CD4-positive, alpha-beta T cell treated with Interferon alpha-2 for 1 hour (primary cell): ENCODE results near the gene VPS13A.
"Not testable (repeated sequence)": the region's sequence is repeated elsewhere in the genome, so short reads cannot be mapped to it uniquely, and the experiment has no call there.

Experiments
- DNase-seq, 2 donors: peaks; one replicate each; pipeline ENCODE4 v3.0.0-alpha.2; 2020 to 2022

Gene VPS13A

DNA sequence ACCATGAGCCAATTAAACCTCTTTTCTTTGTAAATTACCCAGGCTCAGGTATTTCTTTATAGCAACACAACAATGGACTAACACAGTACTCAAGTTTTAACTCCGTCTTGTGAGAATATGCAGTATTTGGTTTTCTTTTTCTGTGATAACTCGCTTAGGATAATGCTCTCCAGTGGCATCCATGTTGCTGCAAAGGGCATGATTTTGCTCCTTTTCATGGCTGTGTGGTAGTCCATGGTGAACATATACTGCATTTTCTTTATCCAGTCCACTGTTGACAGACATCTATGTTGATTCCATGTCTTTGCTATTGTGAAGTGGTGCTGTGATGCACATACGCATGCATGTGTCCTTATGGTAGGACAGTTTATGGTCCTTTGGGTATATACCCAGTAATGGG, 10.9 kb downstream of the VPS13A start:
- no peak for DNase-seq

DNA sequence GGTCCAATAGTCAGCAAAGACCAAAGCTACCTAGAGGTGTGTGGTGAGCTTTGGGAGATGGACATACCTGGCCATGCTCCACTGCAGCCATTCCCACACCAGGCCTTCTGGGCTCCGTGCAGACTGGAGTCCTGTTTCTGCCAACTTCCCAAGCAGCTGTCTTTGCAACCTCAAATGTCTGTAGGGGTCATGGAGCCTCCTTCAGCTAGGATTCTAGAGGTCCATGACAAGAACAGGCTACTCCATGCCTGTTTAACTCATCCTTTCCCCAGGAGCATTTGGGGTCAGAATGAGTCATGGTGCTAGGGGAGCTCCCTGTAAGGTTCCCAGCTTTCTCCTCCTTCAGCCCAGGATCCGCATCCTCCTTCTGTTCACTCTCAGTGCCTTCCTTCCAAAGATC, 17.1 kb downstream of the VPS13A start:
- DNase-seq = no peak

DNA sequence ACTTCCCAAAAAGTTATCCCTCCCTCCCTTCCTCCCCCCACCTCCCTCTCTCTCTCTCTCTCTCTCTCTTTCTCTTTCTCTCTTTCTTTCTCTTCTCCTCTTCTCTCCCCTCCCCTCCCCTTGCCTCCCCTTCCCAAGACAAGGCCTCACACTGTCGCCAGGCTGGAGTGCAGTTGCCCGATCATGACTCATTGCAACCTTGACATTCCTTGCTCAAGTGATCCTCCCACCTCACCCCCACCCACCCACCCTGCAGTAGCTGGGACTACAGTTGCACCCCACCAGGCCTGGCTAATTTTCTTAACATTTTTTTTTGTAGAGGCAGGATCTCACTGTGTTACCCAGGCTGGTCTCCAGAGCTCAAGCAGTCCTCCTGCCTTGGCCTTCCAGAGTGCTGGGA, 32.8 kb downstream of the VPS13A start:
- no peak for DNase-seq

DNA sequence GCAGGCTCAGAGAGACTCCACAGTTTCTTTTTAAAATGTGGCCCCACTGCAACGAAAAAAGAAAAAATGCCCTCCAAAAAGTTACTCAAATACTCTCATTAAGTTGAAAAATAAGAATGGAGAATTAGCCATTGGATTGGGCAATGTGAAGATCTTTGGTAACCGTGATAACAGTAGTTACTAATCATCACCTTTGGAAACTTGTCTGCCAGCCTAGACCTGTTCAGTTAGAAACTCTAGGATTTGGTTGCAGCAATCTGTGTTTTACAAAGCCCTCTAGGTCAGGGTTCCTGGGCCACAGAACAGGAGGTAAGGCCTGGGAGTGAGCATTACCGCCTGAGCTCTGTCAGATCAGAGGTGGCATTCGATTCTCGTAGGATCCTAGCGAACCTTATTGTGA, 34.2 kb downstream of the VPS13A start:
- no peak for DNase-seq

DNA sequence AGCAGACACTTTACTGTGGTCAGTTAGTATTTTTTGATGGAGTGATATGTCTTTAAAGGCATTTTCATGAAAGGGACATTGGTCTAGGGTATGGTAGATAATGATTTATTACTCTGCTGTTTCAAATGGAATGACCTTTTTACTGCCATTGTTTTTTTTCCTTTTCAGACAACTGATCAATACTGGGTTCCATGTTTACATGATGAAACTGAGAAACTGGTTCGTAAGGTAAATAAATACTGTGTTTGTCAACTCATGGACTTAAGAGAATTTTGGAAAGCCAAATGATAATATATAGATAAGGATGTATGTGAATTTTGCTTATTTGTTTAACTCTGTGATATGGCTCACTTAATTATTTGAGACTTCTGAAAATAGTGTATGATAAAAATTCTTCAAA, 35.5 kb downstream of the VPS13A start:
- no peak for DNase-seq

DNA sequence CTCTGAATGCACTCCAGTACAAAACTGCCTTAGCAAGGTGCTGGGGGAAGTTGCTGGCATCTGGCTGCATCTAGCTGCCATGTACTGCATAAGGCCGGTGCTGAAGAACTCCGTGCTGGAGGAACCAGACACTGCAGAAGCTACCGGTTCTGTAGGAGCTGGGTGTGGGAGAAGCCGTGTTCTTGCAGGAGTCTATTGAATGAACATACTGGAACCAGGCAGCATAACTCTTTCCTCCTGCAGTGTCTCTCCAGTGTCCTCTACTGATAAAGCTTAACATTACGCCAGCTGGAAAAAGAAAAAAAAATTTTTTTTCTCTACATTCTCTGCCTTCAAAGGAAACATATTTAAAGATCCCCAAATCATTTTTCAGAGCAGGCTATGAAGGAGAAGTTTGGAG, 38.5 kb downstream of the VPS13A start:
- no peak for DNase-seq

DNA sequence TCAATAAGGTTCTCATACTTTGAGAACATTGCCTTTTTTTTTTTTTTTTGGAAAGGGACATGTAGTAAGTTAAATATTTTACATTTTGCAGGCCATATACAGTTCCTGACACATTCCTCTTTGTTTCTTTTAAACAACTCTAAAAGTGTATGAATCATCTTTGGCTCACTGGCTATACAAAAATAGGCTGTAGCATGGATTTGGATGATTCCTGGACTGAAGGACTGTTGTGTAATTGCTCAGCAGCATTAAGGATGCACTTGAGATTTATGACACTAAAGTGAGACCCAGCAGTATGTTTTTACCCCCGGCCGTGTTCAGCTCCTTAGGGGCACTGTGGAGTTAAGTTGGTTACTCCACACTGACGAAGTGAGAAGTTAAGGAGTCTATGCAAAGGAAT, 41.3 kb downstream of the VPS13A start:
- DNase-seq = no peak

DNA sequence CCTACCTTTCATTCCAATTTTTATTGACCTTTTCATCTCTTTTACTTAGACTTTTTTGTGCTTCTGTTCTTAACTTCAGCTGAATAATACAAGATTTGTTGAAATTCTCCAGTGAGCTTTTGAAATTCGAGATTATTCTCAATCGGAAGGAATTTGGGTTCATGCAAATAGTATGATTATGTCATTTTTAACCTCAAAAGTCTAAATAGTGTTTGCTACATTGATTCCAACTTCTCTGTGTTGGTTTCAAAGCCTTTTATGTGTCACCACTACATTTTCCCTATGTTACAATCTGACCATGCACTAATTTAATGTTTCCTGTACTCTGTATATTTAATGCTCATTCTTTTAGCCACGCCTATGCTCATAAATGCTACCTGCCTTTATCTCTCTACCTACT, 44.1 kb downstream of the VPS13A start:
- no peak for DNase-seq

DNA sequence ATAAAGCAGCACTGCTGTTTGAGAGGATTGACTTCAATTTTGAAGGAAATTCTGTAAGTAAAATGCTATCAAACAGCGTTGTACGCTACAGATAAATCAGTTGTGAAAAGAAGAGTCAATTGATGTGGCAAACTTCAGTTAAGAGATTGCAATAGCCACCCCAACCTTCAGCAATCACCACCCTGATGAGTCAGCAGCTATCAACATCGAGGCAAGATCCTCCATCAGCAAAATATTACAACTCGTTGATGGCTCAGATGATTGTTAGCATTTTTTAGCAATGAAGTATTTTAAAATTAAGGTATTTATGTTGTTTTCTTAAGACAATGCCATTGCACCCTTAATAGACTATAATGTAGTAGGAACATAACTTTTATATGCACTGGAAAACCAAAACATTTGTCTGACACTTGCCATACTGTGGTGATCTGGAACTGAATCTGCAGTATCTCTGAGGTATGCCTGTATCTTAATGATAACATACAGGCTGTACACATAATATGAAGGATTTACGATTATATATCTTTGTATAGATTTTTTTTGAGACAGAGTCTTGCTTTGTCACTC, 47.5 kb downstream of the VPS13A start:
- no peak for DNase-seq

DNA sequence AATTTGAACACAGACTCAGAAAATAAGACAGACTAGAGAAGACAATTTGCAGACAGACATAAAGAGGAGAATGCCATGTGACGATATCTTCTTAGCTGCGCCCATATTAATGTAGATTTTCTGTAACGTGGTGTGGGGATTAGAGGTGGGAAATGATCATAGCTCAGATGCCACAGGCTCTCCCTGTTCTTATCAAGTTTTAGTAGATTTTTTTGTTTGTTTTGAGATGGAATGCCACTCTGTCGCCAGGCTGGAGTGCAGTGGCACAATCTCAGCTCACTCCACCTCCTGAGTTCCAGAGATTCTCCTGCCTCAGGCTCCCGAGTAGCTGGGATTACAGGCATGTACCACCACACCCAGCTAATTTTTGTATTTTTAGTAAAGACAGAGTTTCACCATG, 59.4 kb downstream of the VPS13A start:
- no peak for DNase-seq

DNA sequence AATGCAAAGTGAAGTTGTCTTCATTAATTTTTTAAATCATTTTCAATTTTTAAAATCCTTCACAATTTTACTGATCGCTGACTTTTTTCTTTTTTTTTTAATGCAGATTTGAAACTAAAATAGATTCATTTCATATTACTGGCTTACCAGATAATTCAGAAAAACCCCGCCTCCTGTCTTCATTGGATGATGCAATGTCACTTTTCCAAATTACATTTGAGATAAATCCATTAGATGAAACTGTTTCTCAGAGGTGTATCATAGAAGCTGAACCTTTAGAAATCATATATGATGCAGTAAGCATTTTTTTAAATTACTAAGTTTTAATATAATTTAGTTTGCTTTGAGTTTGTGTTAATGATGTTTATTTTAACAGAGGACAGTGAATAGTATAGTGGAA, 60.6 kb downstream of the VPS13A start:
- no peak for DNase-seq

DNA sequence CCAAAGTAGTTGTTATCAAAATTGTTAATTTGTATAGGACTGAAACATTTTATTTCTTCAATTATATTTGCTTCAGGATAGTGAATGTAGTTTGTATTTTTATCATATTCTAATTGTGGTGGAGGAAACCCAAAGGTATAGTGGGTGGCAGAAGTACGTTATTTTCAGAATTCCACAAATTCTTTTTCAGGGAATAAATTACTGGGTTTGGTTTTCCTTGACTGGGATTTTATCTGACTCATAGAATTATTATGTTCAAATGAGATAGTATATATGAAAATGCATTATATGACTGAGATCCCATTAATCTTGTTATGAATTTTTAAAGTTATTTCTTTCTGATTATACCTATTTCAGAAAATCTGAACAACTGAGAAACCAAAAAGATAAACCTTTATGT, 73.7 kb downstream of the VPS13A start:
- no peak for DNase-seq

DNA sequence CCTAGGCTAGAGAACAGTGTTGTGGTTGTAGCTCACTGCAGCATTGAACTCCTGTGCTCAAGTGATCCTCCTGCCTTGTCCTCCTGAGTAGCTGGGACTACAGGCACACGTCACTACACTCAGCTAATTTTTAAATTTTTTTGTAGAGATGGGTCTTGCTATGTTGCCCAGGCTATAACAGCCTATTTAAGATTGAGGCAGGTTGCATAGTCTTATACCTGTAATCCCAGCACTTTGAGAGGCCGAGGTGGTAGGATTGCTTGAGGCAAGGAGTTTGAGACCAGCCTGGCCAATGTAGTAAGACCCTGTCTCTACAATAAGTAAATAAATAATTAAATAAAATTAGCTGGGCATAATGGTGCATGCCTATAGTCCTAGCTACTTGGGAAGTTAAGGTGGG, 79.9 kb downstream of the VPS13A start:
- DNase-seq = no peak

DNA sequence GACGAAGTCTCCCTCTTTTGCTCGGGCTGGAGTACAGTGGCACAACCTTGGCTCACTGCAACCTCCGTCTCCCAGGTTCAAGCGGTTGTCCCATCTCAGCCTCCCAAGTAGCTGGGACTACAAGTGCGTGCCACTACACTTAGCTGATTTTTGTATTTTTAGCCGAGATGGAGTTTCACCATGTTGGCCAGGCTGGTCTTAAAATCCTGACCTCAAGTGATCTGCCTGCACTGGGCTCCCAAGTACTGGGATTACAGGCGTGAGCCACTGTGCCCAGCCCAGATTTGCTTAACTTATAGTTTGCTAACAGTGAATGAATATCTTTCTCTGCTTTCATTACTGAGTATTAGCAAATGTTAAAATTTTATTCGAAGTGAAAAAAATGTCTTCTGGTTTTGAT, 84.3 kb downstream of the VPS13A start:
- DNase-seq = no peak

DNA sequence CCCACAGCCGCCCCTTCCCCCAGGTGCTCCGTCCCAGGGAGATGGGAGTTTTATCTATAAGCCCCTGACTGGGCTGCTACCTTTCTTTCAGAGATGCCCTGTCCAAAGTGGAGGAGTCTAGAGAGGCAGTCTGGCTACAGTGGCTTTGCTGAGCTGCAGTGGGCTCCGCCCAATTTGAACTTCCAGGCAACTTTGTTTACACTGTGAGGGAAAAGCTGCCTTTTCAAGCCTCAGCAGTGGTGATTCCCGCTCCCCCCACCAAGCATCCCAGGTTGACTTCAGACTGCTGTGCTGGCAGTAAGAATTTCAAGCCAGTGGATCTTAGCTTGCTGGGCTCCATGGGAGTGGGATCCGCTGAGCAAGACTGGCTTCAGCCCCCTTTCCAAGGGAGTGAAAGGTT, 90.4 kb downstream of the VPS13A start:
- DNase-seq = not testable (repeated sequence)

DNA sequence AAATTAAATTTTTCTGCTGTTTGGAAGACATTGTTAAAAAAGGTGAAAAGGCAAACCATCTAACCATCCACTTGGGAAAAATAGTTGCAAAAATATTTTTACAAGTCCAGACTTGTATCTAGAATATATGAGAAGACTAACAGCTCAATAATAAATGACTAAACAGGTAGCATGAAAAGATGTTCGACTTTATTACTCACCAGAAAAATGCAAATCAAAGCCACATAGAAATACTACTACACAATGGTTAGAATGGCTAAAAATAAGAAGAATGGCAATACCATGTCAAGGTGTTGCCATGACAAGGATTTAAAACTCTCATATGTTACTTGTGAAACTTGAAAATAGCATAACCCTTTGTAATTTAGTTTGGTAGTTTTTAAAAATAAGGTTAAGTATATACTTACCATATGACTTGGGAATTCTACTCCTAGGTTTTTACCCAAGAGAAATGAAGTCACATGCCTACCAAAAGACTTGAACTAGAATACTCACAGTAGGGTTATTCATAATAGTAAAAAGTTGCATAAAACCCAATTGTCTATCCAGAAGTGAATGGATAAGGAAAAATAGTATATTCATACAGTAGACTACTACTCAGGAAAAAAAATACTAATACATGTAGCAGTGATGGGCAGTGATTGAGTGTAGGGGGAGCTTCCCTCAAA, 93.8 kb downstream of the VPS13A start:
- DNase-seq = no peak

DNA sequence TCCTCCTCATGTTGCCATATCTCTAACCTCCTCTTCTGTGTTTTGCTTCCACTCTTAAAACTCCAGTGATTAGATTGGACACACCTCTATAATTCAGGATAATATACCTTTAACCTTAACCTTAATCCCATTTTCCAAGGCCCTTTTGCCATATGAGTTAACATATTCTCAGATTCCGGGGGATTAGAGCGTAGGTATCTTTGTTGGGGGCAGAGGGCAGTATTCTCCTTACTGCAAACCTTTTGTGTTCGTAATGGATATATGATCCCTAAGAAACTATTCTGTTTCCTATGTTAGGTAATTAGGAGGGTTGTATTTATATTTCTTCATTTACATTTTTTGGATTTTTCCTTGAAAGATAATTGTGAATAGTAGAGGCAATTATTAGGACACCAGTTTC, 99.5 kb downstream of the VPS13A start:
- no peak for DNase-seq

DNA sequence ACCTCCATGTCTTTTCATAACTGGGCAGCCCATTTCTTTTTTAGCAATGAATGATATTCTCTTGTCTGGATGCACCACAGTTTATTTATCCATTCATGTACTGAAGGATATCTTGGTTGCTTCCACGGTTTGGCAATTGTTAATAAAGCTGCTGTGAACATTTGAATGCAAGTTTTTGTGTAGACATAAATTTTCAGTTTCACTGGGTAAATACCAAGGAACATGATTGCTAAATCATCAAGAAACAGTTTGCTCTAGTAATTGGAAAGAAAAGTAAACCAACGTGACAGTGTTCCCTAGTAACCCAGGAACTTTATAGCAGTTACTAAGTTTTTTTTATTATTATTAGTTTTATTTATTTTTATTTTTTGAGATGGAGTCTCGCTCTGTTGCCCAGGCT, 100.4 kb downstream of the VPS13A start:
- no peak for DNase-seq

DNA sequence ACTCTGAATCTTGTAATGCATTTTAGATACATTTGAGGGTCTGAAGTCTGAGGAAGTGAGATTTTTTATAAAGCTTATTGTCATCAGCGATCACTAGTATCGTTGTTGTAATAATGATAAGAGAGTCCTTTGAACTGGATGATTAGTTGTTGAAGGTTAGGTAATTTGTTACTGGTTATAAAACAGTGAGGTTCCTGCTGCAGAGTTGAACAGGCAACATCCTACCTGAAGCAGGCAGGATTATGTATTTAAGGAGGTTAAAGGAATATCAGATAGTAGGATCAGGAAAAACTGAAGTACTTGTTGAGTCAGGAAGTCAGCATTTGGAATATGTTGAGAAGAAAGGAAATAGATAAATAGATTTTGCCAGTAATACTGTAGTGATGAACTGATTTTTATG, 106.7 kb downstream of the VPS13A start:
- no peak for DNase-seq

DNA sequence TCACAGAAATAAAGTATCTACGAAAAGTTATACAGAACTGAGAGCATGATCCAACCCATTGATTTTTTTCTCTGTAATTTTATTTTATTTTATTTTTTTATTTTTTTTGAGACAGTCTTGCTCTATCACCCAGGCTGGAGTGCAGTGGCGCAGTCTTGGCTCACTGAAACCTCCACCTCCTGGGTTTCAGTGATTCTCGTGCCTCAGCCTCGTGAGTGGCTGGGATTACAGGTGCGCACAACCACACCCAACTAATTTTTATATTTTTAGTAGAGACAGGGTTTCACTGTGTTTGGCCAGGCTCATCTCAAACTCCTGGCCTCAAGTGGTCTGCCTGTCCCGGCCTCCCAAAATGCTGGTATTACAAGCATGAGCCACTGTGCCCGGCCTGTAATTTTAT, 107.3 kb downstream of the VPS13A start:
- no peak for DNase-seq

DNA sequence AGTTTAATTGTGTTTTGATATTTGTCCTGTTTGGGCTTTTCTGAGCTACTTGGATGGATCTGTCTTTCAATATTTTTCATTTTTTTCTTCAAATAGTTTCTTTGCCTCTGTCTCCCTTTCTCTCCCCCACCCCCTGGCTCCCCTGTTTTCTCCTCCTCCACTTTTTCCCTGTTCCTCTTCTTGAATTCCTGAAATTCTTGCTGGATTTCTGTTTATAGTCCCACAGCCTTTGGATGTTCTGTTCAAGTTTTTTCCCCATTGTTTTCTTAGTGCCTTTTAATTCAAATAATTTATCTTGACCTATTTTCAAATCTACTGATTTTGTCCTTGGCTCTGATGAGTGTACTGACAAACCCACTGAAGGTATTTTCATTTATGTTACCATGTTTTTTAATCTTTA, 113.0 kb downstream of the VPS13A start:
- DNase-seq = no peak

DNA sequence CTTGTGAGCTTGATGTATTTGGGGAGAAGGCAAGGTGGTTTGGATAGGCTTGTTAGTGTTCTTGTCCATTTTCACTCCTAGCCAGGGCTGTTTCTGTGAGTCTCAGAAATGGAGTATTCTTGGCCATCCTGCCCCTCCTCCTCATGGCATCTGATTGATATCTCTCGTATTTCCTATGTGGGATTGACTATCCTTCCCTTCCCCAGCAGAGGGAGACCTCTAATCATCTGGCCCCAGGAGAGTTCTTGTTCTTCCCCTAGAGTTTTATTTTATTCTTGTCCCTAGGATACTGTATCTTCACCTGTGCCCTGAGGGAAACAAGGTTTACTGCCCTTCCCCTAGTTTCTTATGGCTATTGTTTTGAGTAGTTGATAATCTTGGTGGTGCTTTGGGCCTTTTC, 114.4 kb downstream of the VPS13A start:
- peak in 1 of 2 donors; percentile 0 for DNase-seq

DNA sequence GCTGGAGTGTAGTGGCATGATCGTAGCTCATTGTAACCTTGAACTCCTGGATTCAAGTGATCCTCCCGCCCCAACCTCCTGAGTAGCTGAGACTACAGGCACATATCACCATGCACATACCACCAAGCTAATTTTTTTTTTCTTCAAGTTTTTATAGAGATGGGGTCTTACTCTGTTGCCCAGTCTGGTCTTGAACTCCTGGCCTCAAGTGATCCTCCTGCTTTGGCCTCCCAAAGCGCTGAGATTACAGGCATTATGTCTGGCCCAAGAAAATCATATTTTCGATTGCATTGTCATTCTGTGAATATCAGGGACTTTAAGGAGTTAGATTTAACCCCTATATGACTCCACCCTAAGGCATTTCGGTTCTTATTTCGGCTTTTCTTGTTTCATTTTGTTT, 116.6 kb downstream of the VPS13A start:
- no peak for DNase-seq

DNA sequence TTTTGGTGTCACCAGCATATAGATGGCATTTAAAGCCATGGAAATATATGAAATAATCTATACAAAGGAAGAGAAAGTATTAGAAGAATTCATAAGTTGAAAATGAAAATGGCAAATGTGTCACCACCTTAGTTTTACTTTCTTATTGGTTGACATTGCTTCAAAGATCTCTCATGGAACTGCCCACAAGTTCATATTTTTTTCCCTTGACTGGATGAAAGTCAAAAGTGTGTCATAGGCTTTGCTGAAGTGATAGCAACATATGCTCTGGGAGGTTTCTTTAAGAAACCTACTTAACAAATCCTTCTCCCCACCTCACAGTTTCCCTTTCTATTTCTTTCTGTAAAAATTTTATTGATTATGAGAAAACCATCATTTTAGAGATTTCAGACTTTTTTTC, 127.2 kb downstream of the VPS13A start:
- DNase-seq = no peak

DNA sequence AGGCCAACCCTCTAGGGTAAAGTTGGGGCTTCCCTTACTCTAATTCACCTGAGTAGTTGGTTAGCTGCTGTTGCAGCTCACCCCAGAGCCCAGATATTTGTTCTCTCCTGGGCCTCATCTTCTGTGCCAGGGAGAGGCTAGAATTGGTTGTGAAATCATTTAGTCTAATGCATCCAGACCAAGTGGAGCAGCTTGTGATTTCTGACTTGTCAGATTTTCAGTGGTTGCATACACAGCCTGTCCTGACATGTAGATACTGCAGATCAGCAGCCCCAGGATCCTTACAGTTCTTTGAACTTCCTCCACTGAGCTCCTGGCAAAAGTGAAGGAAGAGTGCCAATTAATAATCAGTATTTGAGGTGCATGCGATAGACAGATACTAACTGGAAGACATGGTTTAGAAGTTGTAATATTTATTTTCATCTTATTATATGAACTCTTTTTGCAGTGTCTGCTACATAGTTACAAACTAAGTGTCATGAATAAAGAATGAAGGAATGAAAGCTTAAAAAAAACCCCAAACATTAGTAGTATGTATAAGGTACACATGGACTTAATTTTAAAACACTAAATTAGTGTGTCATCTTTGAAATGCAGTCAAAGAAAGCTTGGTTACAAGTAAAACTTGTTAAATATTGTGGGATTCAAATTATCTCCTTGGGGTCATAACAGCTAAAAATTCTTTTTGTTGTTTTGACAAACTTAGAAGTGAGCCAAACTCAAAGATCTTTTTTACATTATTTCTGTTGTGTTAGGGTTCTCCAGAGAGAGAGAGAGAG, 128.5 kb downstream of the VPS13A start:
- DNase-seq = no peak
